MM.1S (cell line): ENCODE data around the gene PDLIM4.

Source experiments
- DNase-seq: peaks from one replicate; pipeline ENCODE4 v3.0.0-alpha.2; 2015
- H2AFZ ChIP-seq: fragments of 300-600 bp; sonication (generic); 2 replicates; pipeline ENCODE4 v1.6.0; 2016; ENCODE audit warnings: antibody characterized with exemption, low read length
- H3F3A ChIP-seq: fragments of 300-600 bp; sonication (generic); 2 replicates; pipeline ENCODE4 v1.6.1; 2016; ENCODE audit warnings: mild to moderate bottlenecking, antibody characterized with exemption, low read length, moderate library complexity, mixed read lengths; ENCODE audit not compliant: insufficient read depth
- H3K27ac ChIP-seq: fragments of 300-600 bp; sonication (generic); 2 replicates; pipeline ENCODE4 v1.5.1; 2016; ENCODE audit warnings: mild to moderate bottlenecking, low read length
- H3K27me3 ChIP-seq: fragments of 300-600 bp; sonication (generic); replicated peaks from 2 replicates; pipeline ENCODE4 v1.6.0; 2016; ENCODE audit warnings: low read length; ENCODE audit not compliant: insufficient read depth
- H3K36me3 ChIP-seq: fragments of 300-600 bp; sonication (generic); replicated peaks from 2 replicates; pipeline ENCODE4 v1.6.1; 2016; ENCODE audit warnings: mild to moderate bottlenecking, low read length, mixed read lengths; ENCODE audit not compliant: insufficient read depth
- H3K4me1 ChIP-seq: fragments of 300-600 bp; sonication (generic); 2 replicates; pipeline ENCODE4 v1.6.1; 2016; ENCODE audit warnings: low read length, mixed read lengths
- H3K4me2 ChIP-seq: fragments of 300-600 bp; sonication (generic); 2 replicates; pipeline ENCODE4 v1.6.0; 2016; ENCODE audit warnings: low read depth, low read length
- H3K4me3 ChIP-seq: fragments of 300-600 bp; sonication (generic); 2 replicates; pipeline ENCODE4 v1.5.1; 2016; ENCODE audit warnings: low read length, mixed read lengths
- H3K79me2 ChIP-seq: fragments of 300-600 bp; sonication (generic); 2 replicates; pipeline ENCODE4 v1.6.1; 2016; ENCODE audit warnings: mixed run types, low read length, mixed read lengths
- H3K9ac ChIP-seq: fragments of 300-600 bp; sonication (generic); 2 replicates; pipeline ENCODE4 v1.6.1; 2016; ENCODE audit warnings: low read length, mixed read lengths
- H3K9me2 ChIP-seq: fragments of 300-600 bp; sonication (generic); replicated peaks from 2 replicates; pipeline ENCODE4 v1.6.1; 2016; ENCODE audit warnings: mild to moderate bottlenecking, low read length, mixed read lengths; ENCODE audit not compliant: insufficient read depth
- H3K9me3 ChIP-seq: fragments of 300-600 bp; sonication (generic); replicated peaks from 2 replicates; pipeline ENCODE4 v1.6.1; 2016; ENCODE audit warnings: mild to moderate bottlenecking, low read length, mixed read lengths; ENCODE audit not compliant: insufficient read depth
- H4K20me1 ChIP-seq: fragments of 300-600 bp; sonication (generic); 2 replicates; pipeline ENCODE4 v1.6.1; 2016; ENCODE audit warnings: mild to moderate bottlenecking, low read length, moderate library complexity, mixed read lengths; ENCODE audit not compliant: insufficient read depth
- EZH2 ChIP-seq: fragments of 300-600 bp; sonication (generic); optimal IDR thresholded peaks from 2 replicates; pipeline ENCODE3; 2017; ENCODE audit warnings: low read depth, mild to moderate bottlenecking, antibody characterized with exemption, low read length, mixed read lengths
- EZH2phosphoT487 ChIP-seq: fragments of 300-600 bp; sonication (generic); IDR thresholded peaks from 2 replicates; pipeline ENCODE4 v1.6.1; 2018; ENCODE audit warnings: antibody characterized with exemption, low read length
- TF ChIP-seq, protein P1 (sequence below): fragments of 300-600 bp; sonication (generic); IDR thresholded peaks from 2 replicates; pipeline ENCODE4 v1.5.1; 2016; ENCODE audit warnings: antibody characterized with exemption, low read length, mixed read lengths

The PDLIM4 gene, protein sequence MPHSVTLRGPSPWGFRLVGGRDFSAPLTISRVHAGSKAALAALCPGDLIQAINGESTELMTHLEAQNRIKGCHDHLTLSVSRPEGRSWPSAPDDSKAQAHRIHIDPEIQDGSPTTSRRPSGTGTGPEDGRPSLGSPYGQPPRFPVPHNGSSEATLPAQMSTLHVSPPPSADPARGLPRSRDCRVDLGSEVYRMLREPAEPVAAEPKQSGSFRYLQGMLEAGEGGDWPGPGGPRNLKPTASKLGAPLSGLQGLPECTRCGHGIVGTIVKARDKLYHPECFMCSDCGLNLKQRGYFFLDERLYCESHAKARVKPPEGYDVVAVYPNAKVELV

DNA sequence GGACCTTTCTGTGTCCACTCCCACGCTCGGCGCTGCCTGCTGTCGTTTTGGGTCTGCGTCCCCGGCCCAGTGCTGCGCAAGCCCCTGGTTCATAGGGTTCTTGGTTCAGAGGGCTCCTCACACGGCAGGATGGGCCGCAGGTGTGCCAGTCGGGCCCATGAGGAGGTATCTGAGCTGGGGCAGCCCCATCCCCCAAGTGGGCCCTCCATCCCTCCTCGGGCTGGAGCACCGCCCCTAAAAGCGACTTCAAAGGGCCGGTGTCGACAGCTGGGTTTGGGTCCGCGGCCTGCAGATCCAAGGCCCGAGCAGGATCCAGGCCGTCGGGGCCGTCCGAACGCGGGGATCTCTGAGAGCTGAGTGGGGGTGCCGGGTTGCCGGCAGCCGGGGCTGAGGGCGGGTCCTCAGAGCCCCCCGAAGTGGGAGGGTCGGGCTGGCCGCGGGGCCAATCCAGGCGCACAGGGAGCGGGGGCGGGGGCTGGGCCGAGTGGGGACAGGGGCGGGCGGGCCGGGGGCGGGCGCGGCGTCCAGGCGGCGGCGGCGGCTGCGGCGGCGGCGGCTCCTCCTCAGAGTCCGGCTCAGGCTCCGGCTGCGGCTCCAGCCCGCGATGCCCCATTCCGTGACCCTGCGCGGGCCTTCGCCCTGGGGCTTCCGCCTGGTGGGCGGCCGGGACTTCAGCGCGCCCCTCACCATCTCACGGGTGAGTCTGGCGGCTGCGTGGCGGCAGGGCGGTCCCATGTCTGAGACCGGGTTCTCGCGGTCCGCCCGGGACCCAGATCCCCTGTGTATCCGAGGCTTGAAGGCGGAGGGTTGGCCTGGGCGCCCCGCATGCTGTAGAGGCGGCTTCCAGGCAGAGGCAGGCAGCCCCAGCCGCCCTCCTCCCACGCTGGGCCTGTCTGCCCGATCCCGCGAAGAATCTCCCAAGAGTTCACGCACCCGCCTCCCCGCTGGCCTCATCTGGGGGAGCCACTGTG, at the start of gene PDLIM4:
Gene PDLIM4, plus strand, starts transcription at position 566 of the 971 bp plus-strand sequence. Its CDS starts 39 bp downstream, at position 605.
- TF ChIP-seq, protein P1, sequence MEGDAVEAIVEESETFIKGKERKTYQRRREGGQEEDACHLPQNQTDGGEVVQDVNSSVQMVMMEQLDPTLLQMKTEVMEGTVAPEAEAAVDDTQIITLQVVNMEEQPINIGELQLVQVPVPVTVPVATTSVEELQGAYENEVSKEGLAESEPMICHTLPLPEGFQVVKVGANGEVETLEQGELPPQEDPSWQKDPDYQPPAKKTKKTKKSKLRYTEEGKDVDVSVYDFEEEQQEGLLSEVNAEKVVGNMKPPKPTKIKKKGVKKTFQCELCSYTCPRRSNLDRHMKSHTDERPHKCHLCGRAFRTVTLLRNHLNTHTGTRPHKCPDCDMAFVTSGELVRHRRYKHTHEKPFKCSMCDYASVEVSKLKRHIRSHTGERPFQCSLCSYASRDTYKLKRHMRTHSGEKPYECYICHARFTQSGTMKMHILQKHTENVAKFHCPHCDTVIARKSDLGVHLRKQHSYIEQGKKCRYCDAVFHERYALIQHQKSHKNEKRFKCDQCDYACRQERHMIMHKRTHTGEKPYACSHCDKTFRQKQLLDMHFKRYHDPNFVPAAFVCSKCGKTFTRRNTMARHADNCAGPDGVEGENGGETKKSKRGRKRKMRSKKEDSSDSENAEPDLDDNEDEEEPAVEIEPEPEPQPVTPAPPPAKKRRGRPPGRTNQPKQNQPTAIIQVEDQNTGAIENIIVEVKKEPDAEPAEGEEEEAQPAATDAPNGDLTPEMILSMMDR = no peak
- TF ChIP-seq EZH2phosphoT487 (no peak), EZH2 (no peak)
- Histone ChIP-seq H3K27me3 (no peaks in the 10 kb centered on the region), H3K9ac (no peak within 1 kb of the TSS), H3K4me2 (no peak within 1 kb of the TSS), H4K20me1 (no peaks in the 10 kb centered on the region), H3K9me2 (no peaks in the 10 kb centered on the region), H3K79me2 (no peaks in the 10 kb centered on the region), H3K4me1 (no peaks in the 10 kb centered on the region), H2AFZ (no peak within 1 kb of the TSS), H3K9me3 (no peaks in the 10 kb centered on the region), H3K4me3 (no peak within 1 kb of the TSS), H3F3A (no peaks in the 10 kb centered on the region), H3K27ac (no peak within 1 kb of the TSS), H3K36me3 (no peaks in the 10 kb centered on the region)
- DNase-seq = no peak

DNA sequence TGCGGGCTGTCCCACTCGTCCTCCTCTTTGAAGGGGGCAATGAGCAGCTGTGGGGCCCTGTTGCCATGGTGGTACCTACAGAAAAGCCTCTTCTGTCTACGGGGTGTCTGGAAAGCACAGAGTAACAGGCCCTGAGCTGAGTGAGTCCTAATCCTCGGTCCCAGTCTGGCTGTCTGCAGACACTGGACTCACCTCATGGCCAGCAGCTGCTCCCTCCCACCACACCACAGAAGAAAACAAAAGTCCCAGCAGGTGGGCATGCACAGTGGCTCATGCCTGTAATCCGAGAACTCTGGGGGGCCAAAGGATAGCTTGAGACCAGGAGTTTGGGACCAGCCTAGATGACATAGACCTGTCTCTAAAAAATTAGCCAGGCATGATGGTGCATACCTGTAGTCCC, 49.7 kb upstream of the PDLIM4 start:
- no peak overlapping the region for H3K9ac ChIP-seq

DNA sequence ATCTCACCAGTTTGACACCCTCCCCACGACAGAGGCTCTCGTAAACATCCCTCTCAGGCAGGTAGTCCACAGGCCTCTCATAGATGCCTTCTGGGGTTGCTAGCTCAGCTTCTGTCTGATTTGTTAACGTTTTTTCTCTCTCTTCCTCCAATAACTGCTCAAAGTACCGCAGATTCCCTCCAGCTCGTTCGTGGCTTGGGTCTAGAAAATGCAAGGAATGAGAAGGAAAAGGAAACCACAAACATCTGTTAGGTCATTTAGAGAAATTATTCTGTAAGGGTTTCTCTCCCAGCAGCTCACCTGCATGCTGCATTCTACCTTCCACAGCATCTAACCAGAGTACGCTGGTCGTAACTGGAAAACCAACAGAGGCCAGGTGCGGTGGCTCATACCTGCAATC, 48.4 kb upstream of the PDLIM4 start:
- H3K27me3 ChIP-seq = no peaks in the 10 kb centered on the region
- no peak overlapping the region for H3K9ac ChIP-seq
- no peaks in the 10 kb centered on the region for H3K79me2 ChIP-seq
- H2AFZ ChIP-seq = no peak overlapping the region
- peak overlapping the region; percentile 58; the same call in 1 of the 2 replicates for H3K27ac ChIP-seq
- no peaks in the 10 kb centered on the region for H3K36me3 ChIP-seq
- H3F3A ChIP-seq = peaks cover 12% of the 10 kb centered on the region; the same call in 1 of the 2 replicates
- no peaks in the 10 kb centered on the region for H3K9me2 ChIP-seq
- TF ChIP-seq EZH2 (no peak), EZH2phosphoT487 (no peak)
- TF ChIP-seq, protein P1 = no peak
- H3K4me3 ChIP-seq = no peak overlapping the region
- H3K4me2 ChIP-seq = peak overlapping the region; percentile 25; the same call in 1 of the 2 replicates
- H3K4me1 ChIP-seq = peaks cover 16% of the 10 kb centered on the region
- H3K9me3 ChIP-seq = no peaks in the 10 kb centered on the region
- no peaks in the 10 kb centered on the region for H4K20me1 ChIP-seq
- peak; percentile 67 for DNase-seq

More for the DNA sequence above, 49.7 kb upstream of the PDLIM4 start:
- H3K4me1 ChIP-seq = peaks cover 16% of the 10 kb centered on the region
- H3K79me2 ChIP-seq = no peaks in the 10 kb centered on the region
- H3K27me3 ChIP-seq = no peaks in the 10 kb centered on the region
- no peak overlapping the region for H3K4me2 ChIP-seq
- no peaks in the 10 kb centered on the region for H4K20me1 ChIP-seq
- TF ChIP-seq EZH2phosphoT487 (no peak), EZH2 (no peak)
- TF ChIP-seq, protein P1 = no peak
- no peak overlapping the region for H3K27ac ChIP-seq
- peaks cover 12% of the 10 kb centered on the region; the same call in 1 of the 2 replicates for H3F3A ChIP-seq
- no peak overlapping the region for H3K4me3 ChIP-seq
- H3K36me3 ChIP-seq = no peaks in the 10 kb centered on the region
- no peak overlapping the region for H2AFZ ChIP-seq
- DNase-seq = no peak
- H3K9me3 ChIP-seq = no peaks in the 10 kb centered on the region
- H3K9me2 ChIP-seq = no peaks in the 10 kb centered on the region
